Naive thymus-derived CD4-positive, alpha-beta T cell (primary cell): ENCODE measurements around the gene ZPR1. TPM values are rescaled to one million over a fixed set of nuclear protein-coding genes. Genes with fewer than 3 reads are reported as not detected.
A peak's percentile ranks its signal among the peaks of the same experiment; 100 is the strongest.

ENCODE experiments used
- ATAC-seq: fragments of 150-1000 bp; cut with Tn5 transposase; 2 replicates; pipeline ENCODE4 v1.10.0; 2021; ENCODE audit warnings: mild to moderate bottlenecking, moderate library complexity
- CTCF ChIA-PET: fragments of 350-600 bp; sonication (Branson Sonifier 250); formaldehyde crosslinking; loops from one replicate; lab custom pipeline; 2021; ENCODE audit warnings: antibody characterized with exemption; lab: Charles Lee
- POLR2A ChIA-PET: fragments of 350-600 bp; sonication (Branson Sonifier 250); formaldehyde crosslinking; loops from one replicate; lab custom pipeline; 2021; ENCODE audit warnings: antibody characterized with exemption, inconsistent platforms; lab: Charles Lee
- DNase-seq, 9 donors: peaks; one replicate each; pipeline versions ENCODE4 v3.0.0 to v3.0.0-alpha.2; 2020 to 2022; ENCODE audit warnings: mixed read lengths in 1 of 9
- H3K27ac ChIP-seq: one replicate; pipeline ENCODE4 v1.7.0; 2013; ENCODE audit warnings: mild to moderate bottlenecking, low read depth, low read length, moderate library complexity
- H3K27me3 ChIP-seq, 2 donors: one replicate each; pipeline ENCODE4 v1.7.0; 2013; ENCODE audit warnings: low read length in 2 of 2, mild to moderate bottlenecking in 2 of 2, moderate library complexity in 2 of 2; ENCODE audit not compliant: control insufficient read depth in 2 of 2, insufficient read depth in 2 of 2
- H3K36me3 ChIP-seq, 3 experiments: 1 replicate in 2 of 3; 2 replicates in 1 of 3; pipeline ENCODE4 v1.7.0; 2013; ENCODE audit warnings: low read length in 3 of 3, mild to moderate bottlenecking in 3 of 3, moderate library complexity in 1 of 3; ENCODE audit not compliant: insufficient read depth in 3 of 3, control insufficient read depth in 2 of 3
- H3K4me1 ChIP-seq, 2 donors: one replicate each; pipeline ENCODE4 v1.7.0; 2013; ENCODE audit warnings: low read length in 2 of 2, mild to moderate bottlenecking in 2 of 2, moderate library complexity in 1 of 2; ENCODE audit not compliant: control insufficient read depth in 2 of 2, insufficient read depth in 2 of 2
- H3K4me3 ChIP-seq: 2 replicates; pipeline ENCODE4 v1.7.0; 2013; ENCODE audit warnings: mild to moderate bottlenecking, low read length
- H3K9me3 ChIP-seq, 3 experiments: 1 replicate in 2 of 3; 2 replicates in 1 of 3; pipeline ENCODE4 v1.7.0; 2013; ENCODE audit warnings: low read length in 3 of 3; ENCODE audit not compliant: control insufficient read depth in 2 of 3
- H3K27ac Mint-ChIP-seq, 9 donors: one replicate each; pipeline ENCODE4 v1.8.0; 2020 to 2022; ENCODE audit warnings: mixed read lengths in 9 of 9, mild to moderate bottlenecking in 8 of 9, moderate library complexity in 5 of 9, inconsistent platforms in 2 of 9
- H3K27me3 Mint-ChIP-seq, 5 donors: one replicate each; pipeline ENCODE4 v1.8.0; 2021 to 2022; ENCODE audit warnings: mixed read lengths in 5 of 5, mild to moderate bottlenecking in 1 of 5
- H3K36me3 Mint-ChIP-seq, 5 donors: one replicate each; pipeline ENCODE4 v1.8.0; 2020 to 2022; ENCODE audit warnings: mixed read lengths in 5 of 5, mild to moderate bottlenecking in 3 of 5, inconsistent platforms in 1 of 5
- H3K4me1 Mint-ChIP-seq, 7 donors: one replicate each; pipeline ENCODE4 v1.8.0; 2020 to 2022; ENCODE audit warnings: mixed read lengths in 7 of 7, mild to moderate bottlenecking in 3 of 7, inconsistent platforms in 1 of 7
- H3K4me3 Mint-ChIP-seq, 10 donors: one replicate each; pipeline ENCODE4 v1.8.0; 2020 to 2022; ENCODE audit warnings: mild to moderate bottlenecking in 10 of 10, mixed read lengths in 10 of 10, moderate library complexity in 6 of 10, inconsistent platforms in 2 of 10
- H3K9me3 Mint-ChIP-seq, 11 donors: one replicate each; pipeline ENCODE4 v1.8.0; 2020 to 2022; ENCODE audit warnings: mixed read lengths in 11 of 11, mild to moderate bottlenecking in 4 of 11, inconsistent platforms in 1 of 11, moderate library complexity in 1 of 11
- intact Hi-C, 2 donors: fragments of 100-400 bp; cut with micrococcal nuclease; formaldehyde crosslinking; loops; one replicate each; pipeline ENCODE4 v1.15.1; 2023
- polyA plus RNA-seq, 2 donors: library from polyadenylated mRNA; unstranded; fragments of 300-500 nt; fragmentation: Illumina TruSeq; gene quantifications; one replicate each; pipeline ENCODE4 v1.2.3, GENCODE V29; 2021
- total RNA-seq, 6 experiments: library from RNA in 5 of 6; stranded (reverse) in 5 of 6; gene quantifications; 1 replicate in 5 of 6; 2 replicates in 1 of 6; pipeline ENCODE4 v1.2.3 and lab custom pipeline; 2021 to 2026

ZPR1 gene
- total and polyA plus RNA-seq, 7 experiments from 2014 or later = 30.9 to 117 (median 65.9) TPM

- CTCF ChIA-PET = interaction anchor here (4.1 to 5.8 kb wide), 2 partner anchors 47 to 317 kb away, joined by 39 to 66 read pairs; partner anchors contain the start of gene APOA1
- Mint-ChIP-seq H3K4me3 (peak overlapping the region in 8 of 10 donors; percentile 9 to 96 (median 92)), H3K36me3 (peaks cover 9 to 29% (median 20%) of the 10 kb centered on the region in 5 donors), H3K4me1 (peaks cover 32 to 57% (median 47%) of the 10 kb centered on the region in 7 donors), H3K27ac (peak overlapping the region in 4 of 9 donors; percentile 24 to 97 (median 83)), H3K9me3 (peaks cover 0 to 4% (median 0%) of the 10 kb centered on the region in 11 donors), H3K27me3 (no peaks in the 10 kb centered on the region)
- no peaks in the 10 kb centered on the region for H3K9me3 ChIP-seq
- DNase-seq (no peak), ATAC-seq (no peak)
- no peaks in the 10 kb centered on the region for H3K27me3 ChIP-seq
- no peak overlapping the region for H3K4me3 ChIP-seq
- no peak overlapping the region for H3K27ac ChIP-seq
- peaks cover 17 to 24% of the 10 kb centered on the region in 2 donors for H3K4me1 ChIP-seq
- peaks cover 18 to 30% (median 24%) of the 10 kb centered on the region in 3 experiments for H3K36me3 ChIP-seq
- intact Hi-C loops = loop anchor here (1.0 to 5.0 kb wide), 8 partner anchors 16 to 538 kb away; partner anchors contain the start of genes CEP164 (in 1 of the 2), PAFAH1B2 (in 1 of the 2), SIDT2 (in 1 of the 2) and SIK3 (in 1 of the 2)
- POLR2A ChIA-PET = interaction anchor here (0.6 to 3.3 kb wide), 6 partner anchors 10 to 309 kb away, joined by 3 to 49 read pairs (median 8); partner anchors contain the start of genes APOA1, BUD13 and SIK3
Observed at GRCh38 chr11:116788975-116789374, 1.2 kb upstream of the ZPR1 start.

DNA sequence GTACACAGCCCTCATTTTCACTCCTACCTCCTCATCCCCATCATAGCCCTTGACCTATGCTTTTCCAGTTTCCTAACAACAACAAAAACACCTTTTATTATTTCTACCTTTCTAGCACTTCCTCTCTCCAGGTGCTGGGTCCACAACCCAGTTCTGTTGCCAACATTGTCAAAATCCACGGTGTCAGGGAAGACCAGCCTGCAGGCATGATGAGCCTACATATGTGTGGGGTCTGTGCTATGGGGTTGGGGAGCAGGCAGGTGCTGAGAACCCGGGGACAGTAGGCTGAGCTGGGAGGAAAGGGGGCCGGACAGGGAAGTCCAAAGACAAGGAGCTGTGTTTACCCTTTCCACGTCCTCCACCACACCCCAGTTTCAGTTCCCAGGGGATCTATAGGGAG, 711 bp upstream of the ZPR1 start:
- H3K27me3 Mint-ChIP-seq = no peaks in the 10 kb centered on the region
- H3K4me3 ChIP-seq = peak overlapping the region; percentile 79
- ATAC-seq = no peak
- POLR2A ChIA-PET = interaction anchor here (0.7 to 3.3 kb wide), 9 partner anchors 12 to 442 kb away, joined by 3 to 49 read pairs (median 7); partner anchors contain the start of genes APOA1, BUD13, SIDT2 and SIK3
- no peak for DNase-seq
- H3K27ac ChIP-seq = peak overlapping the region; percentile 95
- intact Hi-C loops = loop anchor here (1.0 to 5.0 kb wide), 8 partner anchors 15 to 539 kb away; partner anchors contain the start of genes CEP164 (in 1 of the 2), PAFAH1B2 (in 1 of the 2), SIDT2 (in 1 of the 2) and SIK3 (in 1 of the 2)
- H3K36me3 Mint-ChIP-seq = peaks cover 9 to 30% (median 21%) of the 10 kb centered on the region in 5 donors
- H3K4me1 ChIP-seq = peaks cover 17 to 24% of the 10 kb centered on the region in 2 donors
- H3K9me3 ChIP-seq = no peaks in the 10 kb centered on the region
- CTCF ChIA-PET = interaction anchor here (1.6 to 5.8 kb wide), 3 partner anchors 47 to 317 kb away, joined by 6 to 66 read pairs (median 39); partner anchors contain the start of gene APOA1
- peaks cover 20 to 35% (median 25%) of the 10 kb centered on the region in 3 experiments for H3K36me3 ChIP-seq
- no peaks in the 10 kb centered on the region for H3K27me3 ChIP-seq
- peaks cover 32 to 57% (median 47%) of the 10 kb centered on the region in 7 donors for H3K4me1 Mint-ChIP-seq
- H3K27ac Mint-ChIP-seq = peak overlapping the region; percentile 80 to 98 (median 96)
- peak overlapping the region; percentile 85 to 98 (median 92) for H3K4me3 Mint-ChIP-seq
- H3K9me3 Mint-ChIP-seq = peaks cover 0 to 4% (median 0%) of the 10 kb centered on the region in 11 donors

DNA sequence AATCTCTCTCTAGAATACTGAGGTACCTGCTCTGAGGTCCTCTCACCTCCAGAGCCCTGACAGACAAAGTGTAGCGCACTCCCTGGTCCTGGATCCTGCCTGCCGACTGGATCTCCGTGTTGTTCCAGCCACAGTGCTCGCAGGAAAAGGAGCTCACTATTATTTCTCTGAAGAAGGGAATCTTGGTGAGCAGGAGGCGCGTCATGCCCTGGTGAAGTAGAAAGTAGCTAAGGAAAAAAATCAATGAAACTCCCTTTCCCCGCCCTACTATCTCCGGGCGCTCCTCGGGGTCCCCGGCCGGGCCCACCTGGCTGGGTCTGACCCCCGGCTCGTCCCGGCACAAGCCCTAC, 412 bp downstream of the ZPR1 start:
- Mint-ChIP-seq H3K36me3 (peaks cover 9 to 37% (median 26%) of the 10 kb centered on the region in 5 donors), H3K9me3 (peaks cover 0 to 5% (median 0%) of the 10 kb centered on the region in 11 donors), H3K27ac (peak overlapping the region; percentile 79 to 98 (median 93)), H3K4me3 (peak overlapping the region; percentile 85 to 98 (median 92)), H3K4me1 (peaks cover 32 to 57% (median 44%) of the 10 kb centered on the region in 7 donors), H3K27me3 (no peaks in the 10 kb centered on the region)
- DNase-seq = peak in 1 of 9 donors; percentile 13
- Histone ChIP-seq H3K4me3 (peak overlapping the region; percentile 79), H3K9me3 (no peaks in the 10 kb centered on the region), H3K36me3 (peaks cover 31 to 46% (median 34%) of the 10 kb centered on the region in 3 experiments), H3K27ac (peak overlapping the region; percentile 95), H3K27me3 (no peaks in the 10 kb centered on the region), H3K4me1 (peaks cover 17 to 24% of the 10 kb centered on the region in 2 donors)
- no peak for ATAC-seq
- ChIA-PET POLR2A (interaction anchor here (0.6 to 3.3 kb wide), 15 partner anchors 9 to 443 kb away, joined by 3 to 49 read pairs (median 4); partner anchors contain the start of genes APOA1, BUD13, PAFAH1B2 and SIDT2), CTCF (interaction anchor here (0.8 to 1.6 kb wide), 6 partner anchors 17 to 439 kb away, joined by 3 to 6 read pairs (median 4); no protein-coding TSS in a partner anchor)
- intact Hi-C loops = loop anchor here in 1 of 2 donors (5.0 kb wide), 1 partner anchor 540 kb away; the partner anchor contains the start of gene CEP164

DNA sequence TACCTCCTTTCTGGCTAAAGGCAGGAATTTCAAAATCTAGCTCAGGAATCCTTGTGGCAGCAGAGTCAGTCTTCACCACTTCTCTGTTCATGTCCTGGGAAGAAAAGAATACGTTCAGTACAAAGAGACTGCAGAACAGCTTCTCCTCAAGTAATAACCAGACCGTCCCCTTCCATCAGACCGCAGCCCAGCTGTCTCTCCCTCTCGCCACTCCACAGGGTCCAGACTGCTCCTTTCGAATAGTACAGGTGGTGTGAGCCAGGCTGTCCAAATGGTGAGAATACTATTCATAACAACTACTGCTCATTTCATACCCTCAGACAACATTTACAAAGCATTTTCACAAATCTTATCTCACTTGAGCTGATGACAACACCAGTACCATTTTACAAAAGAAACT, 857 bp downstream of the ZPR1 start:
- H3K4me3 ChIP-seq = peak overlapping the region; percentile 79
- H3K4me1 ChIP-seq = peaks cover 17 to 24% of the 10 kb centered on the region in 2 donors
- ChIA-PET POLR2A (interaction anchor here (0.6 to 3.3 kb wide), 13 partner anchors 9 to 444 kb away, joined by 3 to 49 read pairs (median 5); partner anchors contain the start of genes APOA1, BUD13, PAFAH1B2 and SIDT2), CTCF (interaction anchor here (0.7 to 1.6 kb wide), 9 partner anchors 14 to 449 kb away, joined by 3 to 6 read pairs (median 4); partner anchors contain the start of gene BUD13)
- H3K9me3 ChIP-seq = no peaks in the 10 kb centered on the region
- intact Hi-C loops = loop anchor here in 1 of 2 donors (5.0 kb wide), 1 partner anchor 540 kb away; the partner anchor contains the start of gene CEP164
- no peak for ATAC-seq
- H3K36me3 Mint-ChIP-seq = peaks cover 9 to 41% (median 31%) of the 10 kb centered on the region in 5 donors
- peaks cover 32 to 61% (median 49%) of the 10 kb centered on the region in 7 donors for H3K4me1 Mint-ChIP-seq
- no peak for DNase-seq
- H3K36me3 ChIP-seq = peaks cover 36 to 50% (median 38%) of the 10 kb centered on the region in 3 experiments
- H3K27ac Mint-ChIP-seq = peak overlapping the region; percentile 79 to 98 (median 93)
- peak overlapping the region; percentile 95 for H3K27ac ChIP-seq
- H3K27me3 ChIP-seq = no peaks in the 10 kb centered on the region
- peaks cover 0 to 5% (median 0%) of the 10 kb centered on the region in 11 donors for H3K9me3 Mint-ChIP-seq
- H3K27me3 Mint-ChIP-seq = no peaks in the 10 kb centered on the region
- H3K4me3 Mint-ChIP-seq = peak overlapping the region; percentile 85 to 98 (median 92)

- Histone ChIP-seq H3K9me3 (no peaks in the 10 kb centered on the region), H3K36me3 (peaks cover 40 to 55% (median 40%) of the 10 kb centered on the region in 3 experiments), H3K27me3 (no peaks in the 10 kb centered on the region), H3K27ac (no peak overlapping the region), H3K4me1 (peaks cover 13 to 24% of the 10 kb centered on the region in 2 donors), H3K4me3 (peak overlapping the region; percentile 79)
- Mint-ChIP-seq H3K4me3 (peak overlapping the region; percentile 85 to 98 (median 92)), H3K4me1 (peaks cover 34 to 60% (median 52%) of the 10 kb centered on the region in 7 donors), H3K36me3 (peaks cover 11 to 42% (median 32%) of the 10 kb centered on the region in 5 donors), H3K27ac (peak overlapping the region in 8 of 9 donors; percentile 6 to 98 (median 94)), H3K27me3 (no peaks in the 10 kb centered on the region), H3K9me3 (peaks cover 0 to 5% (median 0%) of the 10 kb centered on the region in 11 donors)
- intact Hi-C loops = loop anchor here in 1 of 2 donors (5.0 kb wide), 1 partner anchor 541 kb away; the partner anchor contains the start of gene CEP164
- ChIA-PET CTCF (interaction anchor here (0.7 to 1.5 kb wide), 5 partner anchors 13 to 450 kb away, joined by 3 to 4 read pairs (median 3); partner anchors contain the start of gene BUD13), POLR2A (interaction anchor here (0.8 to 3.3 kb wide), 7 partner anchors 10 to 444 kb away, joined by 3 to 49 read pairs (median 3); partner anchors contain the start of genes BUD13 and PAFAH1B2)
- no peak for DNase-seq
- no peak for ATAC-seq
Observed at GRCh38 chr11:116786326-116786725, 1.5 kb downstream of the ZPR1 start.

- H3K36me3 Mint-ChIP-seq = peaks cover 28 to 72% (median 50%) of the 10 kb centered on the region in 5 donors
- peak overlapping the region in 3 of 9 donors; percentile 41 to 70 (median 43) for H3K27ac Mint-ChIP-seq
- H3K27me3 Mint-ChIP-seq = no peaks in the 10 kb centered on the region
- intact Hi-C loops = no loop called here
- POLR2A ChIA-PET = no interaction called here
- Histone ChIP-seq H3K27me3 (no peaks in the 10 kb centered on the region), H3K9me3 (no peaks in the 10 kb centered on the region), H3K36me3 (peaks cover 50 to 89% (median 67%) of the 10 kb centered on the region in 3 experiments), H3K4me3 (no peak overlapping the region), H3K4me1 (peaks cover 10 to 13% of the 10 kb centered on the region in 2 donors), H3K27ac (no peak overlapping the region)
- no peak overlapping the region for H3K4me3 Mint-ChIP-seq
- no peak for DNase-seq
- peaks cover 19 to 66% (median 43%) of the 10 kb centered on the region in 7 donors for H3K4me1 Mint-ChIP-seq
- peaks cover 0 to 3% (median 0%) of the 10 kb centered on the region in 11 donors for H3K9me3 Mint-ChIP-seq
- no peak for ATAC-seq
- CTCF ChIA-PET = no interaction called here
Observed at GRCh38 chr11:116782728-116783127, 5.1 kb downstream of the ZPR1 start.
